GM21360 (cell line): ENCODE measurements around the gene TP53I11.

Experiments used
- ATAC-seq: cut with Tn5 transposase; IDR thresholded peaks from one replicate; pipeline ENCODE4 v1.9.1; 2021; ENCODE audit warnings: mild to moderate bottlenecking, moderate library complexity; ENCODE audit not compliant: unreplicated experiment

Gene TP53I11

DNA sequence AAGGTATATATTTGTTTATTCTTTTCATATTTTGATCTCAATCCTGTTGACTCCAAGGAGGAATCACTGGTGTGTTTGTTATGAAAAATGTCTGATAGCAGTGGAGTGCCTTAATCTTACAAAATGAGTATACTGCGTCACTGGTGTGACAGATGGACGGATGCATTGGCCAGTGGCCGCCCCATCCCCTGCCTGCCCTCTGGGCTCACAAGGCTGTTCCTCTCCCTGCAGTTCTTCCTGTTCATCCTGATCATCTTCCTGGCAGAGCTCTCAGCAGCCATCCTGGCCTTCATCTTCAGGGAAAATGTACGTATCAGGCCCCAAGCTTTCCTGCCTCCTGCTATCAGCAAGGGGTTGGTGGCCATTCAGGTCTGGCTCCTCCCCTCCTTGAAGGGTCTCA is 32.9 kb downstream of the TP53I11 start:
- ATAC-seq = no peak

DNA sequence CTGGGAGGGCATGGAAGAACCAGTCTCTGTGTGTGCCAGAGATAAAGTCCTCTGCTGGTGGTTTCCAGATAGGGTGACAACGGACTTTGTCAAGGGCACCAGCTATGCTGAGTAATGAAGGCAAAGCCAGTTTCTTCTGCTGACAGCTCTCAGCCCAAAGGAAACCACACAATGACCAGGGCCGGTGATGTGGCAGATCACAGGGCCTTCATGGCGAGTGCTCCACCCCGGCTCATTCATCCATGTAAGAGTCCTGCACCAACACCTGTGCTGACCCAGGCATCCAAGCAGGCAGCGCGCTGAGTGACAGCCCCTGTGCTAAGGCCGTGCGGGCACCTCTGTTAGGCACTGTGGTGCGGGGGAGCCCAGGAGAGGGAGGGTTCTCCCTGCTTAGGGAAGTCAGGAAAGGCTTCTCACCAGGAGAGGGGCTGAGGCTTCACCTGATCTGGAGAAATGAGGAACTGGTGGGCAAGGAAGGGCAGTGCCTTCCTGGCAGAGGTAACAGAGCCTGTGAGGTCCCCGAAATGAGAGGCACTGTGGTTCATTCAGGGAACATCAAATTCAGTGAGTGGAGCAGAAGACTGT is 33.8 kb downstream of the TP53I11 start:
- ATAC-seq = no peak

DNA sequence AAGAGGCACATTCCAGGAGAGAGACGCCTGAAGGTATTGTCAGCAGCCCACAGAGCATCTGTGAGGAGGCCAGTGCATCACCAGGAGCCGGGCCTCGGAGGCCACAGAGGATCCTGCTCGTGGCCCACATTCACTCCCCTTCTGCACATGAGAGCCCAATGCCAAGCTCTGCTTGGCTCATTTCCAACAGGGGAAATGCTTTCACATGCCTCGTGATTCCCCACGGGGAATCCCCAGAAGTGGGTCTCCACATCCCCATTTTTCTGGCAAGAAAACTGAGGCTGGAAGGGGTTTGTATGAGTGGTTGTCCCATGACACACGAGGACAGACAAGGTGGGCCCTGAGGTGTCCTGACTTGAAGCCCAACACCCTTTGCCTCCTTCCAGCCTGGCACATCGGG is 34.4 kb downstream of the TP53I11 start:
- no peak for ATAC-seq

DNA sequence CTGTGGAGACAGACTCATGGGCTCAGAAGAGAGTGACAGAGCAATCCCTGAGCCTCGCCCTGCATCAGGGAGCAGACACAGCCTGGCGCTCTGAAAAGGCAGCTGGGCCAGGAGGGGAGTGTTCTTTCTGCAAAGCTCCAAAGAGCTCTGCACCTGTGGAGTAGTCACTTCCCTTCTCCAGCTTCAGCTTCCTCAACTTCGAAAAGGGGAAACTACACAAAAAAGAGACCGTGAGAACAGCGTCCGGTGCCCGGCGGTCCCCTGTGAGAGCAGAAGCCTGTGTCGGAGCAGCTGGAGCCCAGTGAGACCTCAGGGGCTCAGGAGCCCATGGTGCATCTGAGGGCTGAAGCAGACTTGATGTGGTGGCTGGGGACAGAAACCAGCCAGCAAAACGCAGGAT is 35.1 kb downstream of the TP53I11 start:
- ATAC-seq = no peak

DNA sequence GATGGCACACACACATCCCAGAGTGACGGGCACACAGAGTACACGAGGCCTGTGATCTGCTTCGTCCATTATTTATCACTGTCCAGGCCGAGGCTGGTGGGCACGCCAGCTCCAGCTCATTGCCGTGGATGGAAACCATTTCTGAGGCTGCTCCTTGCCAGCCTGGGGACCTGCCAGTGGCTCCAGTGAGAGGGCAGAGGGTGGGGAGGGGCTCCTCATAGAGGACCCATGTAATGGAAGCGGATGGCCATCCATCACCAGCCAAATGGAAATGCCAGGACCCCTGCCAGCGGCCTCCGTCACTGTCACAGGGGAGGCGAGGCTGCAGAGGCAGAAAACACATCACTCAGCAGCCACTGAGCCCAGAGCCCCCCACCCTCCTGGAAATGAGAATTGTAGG is 35.7 kb downstream of the TP53I11 start:
- ATAC-seq = no peak

DNA sequence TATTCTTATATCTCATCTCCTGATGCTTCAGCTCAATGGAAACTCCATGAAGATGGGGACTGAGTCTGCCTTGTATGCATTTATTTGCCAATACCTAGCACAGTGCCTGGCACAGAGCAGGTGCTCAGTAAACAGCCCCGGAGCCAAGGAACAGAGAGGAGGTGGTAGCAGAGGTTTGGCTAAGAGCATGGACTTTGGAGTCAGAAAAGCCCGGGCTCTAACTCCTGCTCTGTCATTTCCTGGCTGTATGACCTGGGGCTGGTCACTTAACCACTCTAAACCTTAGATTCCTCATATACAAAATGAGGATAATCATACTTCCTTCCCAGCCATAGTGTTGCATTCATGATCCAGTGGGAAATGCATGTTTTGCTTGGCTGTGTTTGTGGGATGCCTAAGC is 36.6 kb downstream of the TP53I11 start:
- ATAC-seq = no peak

DNA sequence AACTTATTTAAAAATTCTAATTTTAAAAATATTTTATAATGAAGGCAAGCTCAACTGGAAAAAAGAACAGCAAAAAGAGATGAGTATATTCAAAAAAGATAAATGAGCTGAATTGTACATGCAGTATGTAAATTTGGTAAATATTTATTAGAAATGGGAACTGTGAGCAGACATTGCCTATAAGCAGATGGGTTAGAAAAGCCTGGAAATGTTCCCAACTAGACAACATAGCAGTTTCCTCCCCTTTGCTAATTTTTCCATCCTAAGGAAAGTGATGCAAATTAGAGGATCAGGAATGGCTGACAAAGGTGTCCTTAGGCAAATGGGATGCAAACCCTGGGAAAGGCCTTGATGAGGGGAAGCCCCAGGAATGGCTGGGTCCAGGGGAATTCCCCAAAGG is 37.2 kb downstream of the TP53I11 start:
- no peak for ATAC-seq

DNA sequence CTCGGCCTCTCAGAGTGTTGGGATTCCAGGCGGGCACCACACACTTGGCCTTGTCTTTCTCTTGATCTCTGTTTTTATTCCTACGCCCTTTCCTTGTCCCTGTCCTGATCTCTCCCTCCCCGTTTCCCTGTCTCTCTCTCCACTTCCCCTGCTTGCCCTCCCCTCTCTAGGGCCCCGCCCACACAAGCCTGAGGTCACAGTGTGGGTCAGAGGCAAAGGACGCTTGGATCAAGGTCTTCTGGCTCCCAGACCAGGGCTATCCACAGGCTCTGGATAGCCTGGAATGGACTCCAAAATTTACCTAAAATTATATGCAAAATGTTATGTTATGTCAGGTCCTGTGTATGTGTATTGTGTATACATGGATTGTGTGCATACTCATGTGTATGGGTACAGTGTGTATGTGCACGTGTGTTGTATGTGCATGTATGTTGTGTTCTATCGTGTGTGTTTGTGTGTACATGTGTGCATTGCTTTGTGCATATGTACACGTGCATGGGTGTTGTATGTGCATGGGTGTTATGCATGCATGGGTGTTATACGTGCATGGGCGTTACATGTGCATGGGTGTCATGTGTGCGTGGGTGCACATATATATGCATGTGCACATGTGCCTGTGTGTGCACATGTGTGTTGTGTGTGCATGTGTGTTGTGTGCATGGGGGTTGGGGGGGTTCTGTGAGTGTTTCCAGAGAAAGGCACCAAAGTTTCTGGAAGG is 38.3 kb downstream of the TP53I11 start:
- ATAC-seq = no peak

DNA sequence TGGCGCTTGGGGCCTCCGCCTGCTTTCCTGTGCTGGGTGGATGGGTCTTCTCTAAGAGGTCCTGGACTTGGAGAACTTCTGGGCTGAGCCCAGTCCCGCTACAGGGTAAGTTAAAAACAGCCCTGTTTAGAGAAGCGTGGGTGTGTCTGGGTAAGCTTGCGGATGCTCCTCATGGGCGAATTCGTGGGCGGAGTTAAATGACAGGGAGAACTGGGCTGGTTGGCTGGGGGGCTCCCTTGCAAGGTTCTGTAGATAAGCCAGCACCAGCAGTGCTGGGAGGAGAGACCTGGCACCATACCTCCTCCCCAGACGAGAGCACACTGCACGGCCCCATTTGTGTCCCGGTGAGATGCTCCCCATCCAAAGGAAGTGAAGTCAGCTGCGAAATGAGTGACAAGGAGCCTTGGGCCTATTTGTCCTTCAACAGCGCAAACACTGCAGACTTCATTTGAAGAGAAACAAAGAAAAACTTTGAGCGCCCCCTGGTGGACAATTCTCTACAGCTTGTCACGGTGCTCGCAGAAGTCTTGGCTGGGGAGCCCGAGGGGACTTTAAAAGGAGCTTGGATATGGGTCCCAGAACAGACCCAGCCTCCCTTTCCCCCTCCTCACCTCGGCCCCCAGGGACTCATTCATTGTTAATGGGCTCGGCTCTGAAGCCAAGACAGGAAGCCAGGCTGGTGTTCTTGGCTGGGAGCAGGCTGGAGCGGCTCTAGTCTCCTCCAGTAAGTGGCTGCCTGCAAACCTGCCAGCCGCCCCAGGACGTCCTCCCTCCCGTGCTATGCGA is 39.5 kb downstream of the TP53I11 start:
- no peak for ATAC-seq

DNA sequence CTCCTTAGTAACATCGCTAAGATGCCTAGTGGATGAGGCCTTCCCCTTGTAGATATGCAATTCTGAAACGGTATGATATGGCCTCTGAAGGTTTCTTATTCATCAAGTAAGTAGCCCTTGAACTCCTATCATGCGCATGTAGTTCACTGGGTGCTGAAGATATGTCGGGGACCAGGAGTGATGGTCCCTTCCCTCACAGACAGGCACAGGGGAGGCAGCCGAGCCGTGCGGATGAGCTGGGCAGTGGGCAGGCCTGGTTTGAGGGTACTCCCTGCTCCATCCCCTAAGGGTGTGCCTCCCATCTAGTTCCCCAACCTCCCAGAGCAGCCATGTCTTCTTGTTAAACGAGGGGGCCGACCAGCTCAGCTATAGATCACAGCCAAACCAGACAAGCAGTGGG is 40.1 kb downstream of the TP53I11 start:
- no peak for ATAC-seq

DNA sequence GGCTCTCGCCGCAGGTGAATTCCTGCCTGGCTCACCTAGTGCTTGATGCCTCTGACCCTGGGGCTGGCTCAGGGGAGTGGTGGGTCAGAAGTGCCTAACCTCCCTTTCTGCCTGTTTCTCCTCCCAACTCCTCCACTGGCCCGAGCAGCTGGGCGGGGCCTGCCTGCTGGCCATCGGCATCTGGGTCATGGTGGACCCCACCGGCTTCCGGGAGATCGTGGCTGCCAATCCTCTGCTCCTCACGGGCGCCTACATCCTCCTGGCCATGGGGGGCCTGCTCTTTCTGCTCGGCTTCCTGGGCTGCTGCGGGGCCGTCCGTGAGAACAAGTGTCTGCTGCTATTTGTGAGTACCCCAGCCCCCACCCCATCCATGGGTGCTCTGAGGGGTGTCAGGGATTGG is 41.1 kb downstream of the TP53I11 start:
- ATAC-seq = no peak

DNA sequence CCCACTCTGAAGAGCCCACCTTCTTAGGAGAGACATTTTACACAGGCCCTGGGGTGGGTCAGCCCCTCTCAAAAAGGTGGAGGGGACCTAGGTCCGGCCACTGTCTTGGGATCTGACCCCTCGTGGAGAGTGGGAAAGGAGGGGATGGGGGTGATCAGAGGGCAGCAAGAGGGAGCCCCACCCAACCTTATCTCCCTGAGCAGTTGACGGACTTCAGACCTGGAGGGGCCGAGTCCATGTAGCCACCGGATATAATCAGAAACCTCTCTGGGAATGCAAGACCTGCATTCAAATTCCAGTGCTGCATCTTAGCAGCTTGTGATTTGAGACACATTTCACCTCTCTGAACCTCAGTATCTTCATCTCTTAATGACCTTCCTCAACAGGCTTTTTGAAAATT is 44.0 kb downstream of the TP53I11 start:
- no peak for ATAC-seq

DNA sequence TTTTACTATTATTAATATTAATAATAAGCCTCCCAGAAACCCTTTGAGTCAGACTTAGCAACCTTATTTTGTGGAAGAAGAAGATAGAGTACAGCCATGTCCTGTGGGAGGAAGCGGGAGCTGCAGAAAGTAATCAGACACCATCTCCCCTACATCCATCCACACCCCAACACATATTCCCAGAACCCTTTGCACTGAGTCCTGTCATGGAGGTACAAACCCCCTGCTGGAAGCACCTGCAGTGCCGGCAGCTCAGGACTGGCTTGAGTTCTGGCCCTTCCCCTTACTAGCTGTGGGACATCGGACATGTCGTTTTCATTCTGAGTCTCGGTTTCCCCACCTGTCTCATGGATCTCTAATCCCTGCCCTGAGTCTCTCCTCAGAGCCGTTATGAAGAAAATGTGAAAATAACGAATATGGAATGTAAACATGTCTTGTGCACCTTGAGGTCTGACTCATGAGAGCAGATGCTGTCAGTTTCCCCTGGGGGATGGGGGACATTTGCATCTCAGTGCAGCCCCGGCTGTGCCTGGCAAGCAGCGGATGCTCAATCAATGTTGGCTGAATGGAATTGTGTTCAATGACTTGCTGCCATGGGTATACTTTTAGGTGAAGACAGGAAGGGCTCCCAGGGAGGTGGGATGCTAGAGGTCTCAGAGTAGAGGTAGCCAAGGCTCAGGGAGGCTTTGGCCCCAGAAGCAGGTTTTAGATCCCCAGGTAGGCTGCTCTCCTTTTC is 45.4 kb downstream of the TP53I11 start:
- ATAC-seq = no peak

DNA sequence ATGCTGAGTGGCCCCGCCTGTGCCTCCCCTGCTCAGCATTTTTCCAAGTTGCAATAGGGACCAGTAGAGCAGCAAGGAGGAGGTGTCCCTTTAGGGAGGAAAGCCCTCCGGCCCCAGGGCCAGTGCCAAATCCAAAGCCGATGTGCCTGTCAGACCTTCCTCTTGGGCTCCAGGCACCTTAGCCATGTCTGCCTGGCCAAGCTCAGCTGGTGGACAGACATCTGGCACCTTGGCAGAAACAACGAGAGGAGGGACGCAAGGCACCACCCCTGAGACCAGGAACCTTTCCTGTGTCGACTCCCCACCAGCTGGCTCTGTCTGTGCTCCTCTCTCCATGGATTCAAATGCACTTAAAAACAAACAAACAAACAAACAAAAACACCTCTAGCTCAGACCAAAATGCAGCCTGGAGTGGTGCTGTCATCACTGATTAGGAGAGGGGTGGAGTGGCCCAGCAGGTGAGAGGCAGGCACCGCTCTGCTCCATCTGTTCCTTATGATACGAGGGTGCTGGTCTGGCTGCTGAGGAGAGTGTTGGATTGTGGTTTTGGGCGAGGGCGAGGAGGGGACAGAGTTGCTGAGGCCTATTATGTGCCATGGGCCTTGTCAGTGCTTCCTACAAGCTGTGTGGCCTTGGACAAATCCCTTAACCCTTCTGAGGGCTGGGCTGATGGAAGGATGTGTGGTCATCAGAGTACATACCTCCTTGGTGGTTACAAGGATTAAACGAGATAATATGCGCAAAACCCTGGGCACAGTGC is 46.2 kb downstream of the TP53I11 start:
- ATAC-seq = no peak

DNA sequence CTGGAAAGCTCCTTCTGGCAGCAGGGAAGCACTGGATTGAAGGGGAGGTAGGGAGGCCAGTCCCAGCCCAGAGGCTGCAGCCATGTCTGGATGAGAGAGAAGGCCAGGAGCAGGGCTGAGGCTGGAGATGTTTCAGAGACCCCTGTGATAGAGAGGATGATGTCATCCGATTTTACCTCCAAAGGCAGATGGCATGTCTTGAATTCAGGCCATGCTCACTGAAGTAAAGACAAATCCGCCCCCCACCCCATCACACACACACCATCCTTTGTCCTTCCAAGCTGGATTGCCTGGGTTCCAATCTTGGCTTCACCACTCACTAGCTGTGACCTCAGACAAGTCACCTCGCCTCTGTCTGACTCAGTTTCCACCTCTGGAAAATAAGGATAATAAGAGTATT is 47.2 kb downstream of the TP53I11 start:
- no peak for ATAC-seq

DNA sequence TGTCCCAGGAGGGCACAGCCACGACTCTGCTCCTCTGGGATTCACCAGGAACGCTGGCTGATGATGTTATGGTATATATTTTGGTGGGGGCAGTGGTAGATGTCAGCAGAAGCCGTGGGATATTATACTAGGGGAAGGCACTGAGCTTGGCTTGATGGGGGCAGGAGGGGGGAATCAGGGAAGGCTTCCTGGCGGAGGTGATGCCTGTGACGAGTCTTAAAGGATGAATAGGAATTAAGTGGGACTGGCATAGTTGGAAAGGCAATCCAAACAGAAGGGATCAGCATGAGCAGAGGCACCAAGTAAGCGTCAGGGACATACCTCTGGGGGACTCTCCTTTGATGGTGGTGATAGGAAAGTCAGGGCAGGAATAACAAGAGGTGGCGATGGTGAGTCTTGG is 47.6 kb downstream of the TP53I11 start:
- no peak for ATAC-seq

DNA sequence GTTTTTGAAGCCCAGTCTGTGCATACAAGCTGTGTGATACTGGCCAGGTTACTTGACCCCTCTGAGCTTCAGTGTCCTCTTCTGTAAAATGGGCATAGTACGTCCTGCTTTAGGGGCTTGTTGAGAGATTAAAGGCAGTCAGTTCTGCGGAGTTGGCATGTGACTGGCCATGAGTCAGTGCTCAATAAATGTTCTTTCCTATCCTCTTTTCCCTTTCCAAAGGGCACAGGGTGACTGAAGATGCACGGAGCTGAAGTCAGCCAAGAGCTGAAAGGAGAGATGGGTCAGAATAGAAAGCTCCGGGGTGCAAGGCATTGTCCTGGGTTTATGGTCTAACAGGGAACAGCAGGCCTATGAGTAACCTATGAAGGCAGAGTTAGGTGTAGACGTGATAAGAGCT is 48.9 kb downstream of the TP53I11 start:
- ATAC-seq = no peak

DNA sequence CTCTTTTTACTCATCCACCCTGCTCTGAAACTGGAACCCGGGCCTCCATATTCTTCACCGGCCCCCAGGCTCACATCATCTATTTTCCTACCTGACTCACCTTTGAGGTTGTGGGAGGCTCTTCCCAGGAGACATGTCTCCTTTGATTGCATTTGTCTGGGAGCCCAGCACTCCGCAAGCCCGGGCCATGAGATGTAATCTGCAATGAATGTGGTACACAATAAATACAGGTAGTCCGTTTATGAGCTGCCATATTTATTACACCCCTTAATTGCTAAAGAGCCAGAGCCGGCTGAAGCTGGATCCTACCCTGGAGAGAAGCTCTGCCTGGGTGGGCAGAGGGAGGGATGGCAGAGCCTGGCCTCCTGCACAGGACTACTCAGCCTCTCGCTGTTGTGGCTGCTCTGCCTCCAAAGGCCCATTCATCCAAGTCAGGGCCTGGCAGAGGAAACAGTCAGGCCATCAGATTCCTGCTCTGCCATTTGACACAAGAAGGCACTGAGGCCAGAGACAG is 49.5 kb downstream of the TP53I11 start:
- ATAC-seq = no peak

DNA sequence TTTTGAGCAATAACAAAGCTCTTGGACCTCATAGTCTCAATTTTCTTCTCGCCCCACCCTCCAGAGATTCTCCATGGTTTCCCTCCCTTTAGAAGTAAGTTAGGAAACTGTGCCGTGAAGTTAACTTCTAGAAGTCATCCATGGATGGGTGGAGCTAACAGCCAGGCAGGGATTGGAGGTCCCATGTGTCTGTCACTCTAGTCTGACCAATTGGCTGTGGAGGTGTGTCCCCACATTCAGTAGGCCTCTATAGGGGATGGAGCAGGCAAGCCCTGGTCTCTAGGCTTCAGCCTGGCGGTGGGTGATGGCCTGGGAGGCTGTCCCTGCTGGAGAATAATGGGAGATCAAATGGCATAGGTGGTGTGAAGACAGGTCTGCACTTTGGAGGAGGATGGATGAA is 50.7 kb downstream of the TP53I11 start:
- ATAC-seq = no peak

DNA sequence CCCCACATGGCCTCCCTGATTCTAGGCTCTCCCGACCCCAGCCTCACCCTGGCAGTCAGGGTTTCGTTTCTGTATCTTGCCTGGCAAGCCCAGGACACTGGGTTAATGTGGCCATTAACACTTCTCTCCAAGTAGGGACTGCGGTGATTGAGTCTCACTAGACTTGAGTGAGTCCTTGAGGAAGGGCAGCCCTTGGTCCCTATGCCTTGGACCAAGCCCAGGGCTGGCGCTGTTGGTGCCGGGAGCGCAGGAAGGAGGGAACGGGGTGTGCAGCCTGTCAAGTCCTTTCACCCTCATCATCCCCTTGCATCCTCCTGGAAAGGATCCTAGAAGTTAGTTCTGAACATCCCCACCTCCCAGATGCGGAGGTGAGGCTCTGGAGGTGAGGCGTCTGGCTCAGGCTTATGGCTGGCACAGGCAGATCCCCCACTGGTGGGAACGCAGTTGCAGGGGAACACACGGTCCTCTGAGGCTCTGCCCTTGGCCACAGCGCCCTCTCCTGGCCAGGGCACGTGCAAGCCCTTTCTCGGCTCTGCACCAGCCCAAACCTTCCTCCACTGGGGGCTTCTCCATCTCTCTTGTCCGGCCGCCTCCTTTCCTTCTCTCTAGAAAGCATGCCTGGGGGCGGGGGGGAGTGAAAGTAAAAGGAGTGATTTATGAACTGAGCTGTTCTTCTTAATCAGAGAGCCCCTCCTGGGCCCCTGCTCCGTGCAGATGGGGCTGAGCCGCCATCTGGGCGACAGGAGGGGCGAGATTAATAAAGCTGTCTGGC is 56.7 kb downstream of the TP53I11 start:
- no peak for ATAC-seq
